Astrocyte (in vitro differentiated cells and primary cell): ENCODE results near the gene RABGAP1L. TPM values are rescaled to one million over a fixed set of nuclear protein-coding genes. Genes with fewer than 3 reads are reported as not detected.

ENCODE experiments used
- DNase-seq: peaks from one replicate; pipeline ENCODE4 v3.0.0-alpha.2; 2010; ENCODE audit warnings: low read depth
- FAIRE-seq: peaks from 2 replicates; lab custom pipeline; 2011; peaks lifted over from hg19 to GRCh38; lab: Jason Lieb, UNC
- H2AFZ ChIP-seq: 2 replicates; pipeline ENCODE4 v1.6.0; 2012; ENCODE audit warnings: low read depth, low read length, inconsistent platforms
- H3K27ac ChIP-seq: 2 replicates; pipeline ENCODE4 v1.5.1; 2011; ENCODE audit warnings: low read depth, low read length, inconsistent platforms
- H3K27me3 ChIP-seq: 2 replicates; pipeline ENCODE4 v1.6.0; 2011; ENCODE audit warnings: low read length, inconsistent platforms; ENCODE audit not compliant: insufficient read depth
- H3K36me3 ChIP-seq: 2 replicates; pipeline ENCODE4 v1.5.1; 2011; ENCODE audit warnings: low read length, inconsistent platforms; ENCODE audit not compliant: insufficient read depth
- H3K4me1 ChIP-seq: 2 replicates; pipeline ENCODE4 v1.5.1; 2011; ENCODE audit warnings: low read length, inconsistent platforms; ENCODE audit not compliant: insufficient read depth
- H3K4me2 ChIP-seq: 2 replicates; pipeline ENCODE4 v1.6.0; 2012; ENCODE audit warnings: low read length, inconsistent platforms
- H3K4me3 ChIP-seq: 2 replicates; pipeline ENCODE4 v1.5.1; 2011; ENCODE audit warnings: low read depth, mild to moderate bottlenecking, low read length, inconsistent platforms; ENCODE audit not compliant: insufficient read depth
- H3K79me2 ChIP-seq: 2 replicates; pipeline ENCODE4 v1.6.0; 2012; ENCODE audit warnings: mild to moderate bottlenecking, low read length, inconsistent platforms; ENCODE audit not compliant: insufficient read depth
- H3K9ac ChIP-seq: 2 replicates; pipeline ENCODE4 v1.6.0; 2012; ENCODE audit warnings: mild to moderate bottlenecking, low read length, inconsistent platforms
- H3K9me3 ChIP-seq: 2 replicates; pipeline ENCODE4 v1.5.1; 2012; ENCODE audit warnings: low read depth, mild to moderate bottlenecking, low read length, inconsistent platforms; ENCODE audit not compliant: insufficient read depth
- H4K20me1 ChIP-seq: 2 replicates; pipeline ENCODE4 v1.6.0; 2012; ENCODE audit warnings: low read length, inconsistent platforms; ENCODE audit not compliant: insufficient read depth
- H3K27ac Mint-ChIP-seq: one replicate; pipeline ENCODE4 v1.8.0; 2021; ENCODE audit warnings: mild to moderate bottlenecking, mixed read lengths; ENCODE audit not compliant: unreplicated experiment
- H3K27me3 Mint-ChIP-seq: one replicate; pipeline ENCODE4 v1.8.0; 2021; ENCODE audit warnings: low read depth, mixed read lengths; ENCODE audit not compliant: unreplicated experiment
- H3K36me3 Mint-ChIP-seq: one replicate; pipeline ENCODE4 v1.8.0; 2021; ENCODE audit warnings: low read depth, mixed read lengths; ENCODE audit not compliant: unreplicated experiment
- H3K4me1 Mint-ChIP-seq: one replicate; pipeline ENCODE4 v1.8.0; 2021; ENCODE audit warnings: low read depth, mixed read lengths; ENCODE audit not compliant: unreplicated experiment
- H3K4me3 Mint-ChIP-seq: one replicate; pipeline ENCODE4 v1.8.0; 2021; ENCODE audit warnings: mild to moderate bottlenecking, moderate library complexity, mixed read lengths; ENCODE audit not compliant: unreplicated experiment
- H3K9me3 Mint-ChIP-seq: one replicate; pipeline ENCODE4 v1.8.0; 2021; ENCODE audit warnings: mild to moderate bottlenecking, mixed read lengths; ENCODE audit not compliant: unreplicated experiment
- EZH2 ChIP-seq: IDR thresholded peaks from 2 replicates; pipeline ENCODE4 v1.6.1; 2012; ENCODE audit warnings: mild to moderate bottlenecking, low read length, inconsistent platforms; ENCODE audit not compliant: insufficient read depth
- total RNA-seq: library from RNA; stranded (reverse); gene quantifications from 2 replicates; pipeline ENCODE4 v1.2.1, GENCODE V29; 2021
- TF ChIP-seq, protein P1 (sequence below): IDR thresholded peaks from 2 replicates; pipeline ENCODE4 v1.5.1; 2011; ENCODE audit warnings: low read depth, mild to moderate bottlenecking, inconsistent platforms, low read length, moderate library complexity; ENCODE audit not compliant: insufficient read depth

The RABGAP1L gene
- total RNA-seq, 1 donor from 2014 or later = 40.2 TPM

GRCh38 chr1:174358344-174358743 lies 199.0 kb downstream of the RABGAP1L start:
- H3K9me3 Mint-ChIP-seq = no peaks in the 10 kb centered on the region
- no peaks in the 10 kb centered on the region for H3K27me3 ChIP-seq
- no peaks in the 10 kb centered on the region for H4K20me1 ChIP-seq
- FAIRE-seq = no peak
- no peak overlapping the region for H3K27ac ChIP-seq
- no peaks in the 10 kb centered on the region for H3K4me1 ChIP-seq
- H3K4me3 ChIP-seq = no peak overlapping the region
- H3K27me3 Mint-ChIP-seq = no peaks in the 10 kb centered on the region
- peaks cover 1% of the 10 kb centered on the region for H3K36me3 Mint-ChIP-seq
- no peaks in the 10 kb centered on the region for H3K9me3 ChIP-seq
- no peak overlapping the region for H3K27ac Mint-ChIP-seq
- no peak overlapping the region for H2AFZ ChIP-seq
- H3K79me2 ChIP-seq = no peaks in the 10 kb centered on the region
- H3K4me2 ChIP-seq = no peak overlapping the region
- no peaks in the 10 kb centered on the region for H3K36me3 ChIP-seq
- H3K4me1 Mint-ChIP-seq = no peaks in the 10 kb centered on the region
- no peak overlapping the region for H3K9ac ChIP-seq
- TF ChIP-seq, protein P1, sequence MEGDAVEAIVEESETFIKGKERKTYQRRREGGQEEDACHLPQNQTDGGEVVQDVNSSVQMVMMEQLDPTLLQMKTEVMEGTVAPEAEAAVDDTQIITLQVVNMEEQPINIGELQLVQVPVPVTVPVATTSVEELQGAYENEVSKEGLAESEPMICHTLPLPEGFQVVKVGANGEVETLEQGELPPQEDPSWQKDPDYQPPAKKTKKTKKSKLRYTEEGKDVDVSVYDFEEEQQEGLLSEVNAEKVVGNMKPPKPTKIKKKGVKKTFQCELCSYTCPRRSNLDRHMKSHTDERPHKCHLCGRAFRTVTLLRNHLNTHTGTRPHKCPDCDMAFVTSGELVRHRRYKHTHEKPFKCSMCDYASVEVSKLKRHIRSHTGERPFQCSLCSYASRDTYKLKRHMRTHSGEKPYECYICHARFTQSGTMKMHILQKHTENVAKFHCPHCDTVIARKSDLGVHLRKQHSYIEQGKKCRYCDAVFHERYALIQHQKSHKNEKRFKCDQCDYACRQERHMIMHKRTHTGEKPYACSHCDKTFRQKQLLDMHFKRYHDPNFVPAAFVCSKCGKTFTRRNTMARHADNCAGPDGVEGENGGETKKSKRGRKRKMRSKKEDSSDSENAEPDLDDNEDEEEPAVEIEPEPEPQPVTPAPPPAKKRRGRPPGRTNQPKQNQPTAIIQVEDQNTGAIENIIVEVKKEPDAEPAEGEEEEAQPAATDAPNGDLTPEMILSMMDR = no peak
- TF ChIP-seq EZH2 = no peak
- no peak overlapping the region for H3K4me3 Mint-ChIP-seq
- no peak for DNase-seq

GRCh38 chr1:174358786-174359453 lies 199.6 kb downstream of the RABGAP1L start:
- no peak for FAIRE-seq
- no peak overlapping the region for H3K27ac ChIP-seq
- no peaks in the 10 kb centered on the region for H3K9me3 Mint-ChIP-seq
- peaks cover 1% of the 10 kb centered on the region for H3K36me3 Mint-ChIP-seq
- H3K4me1 Mint-ChIP-seq = no peaks in the 10 kb centered on the region
- H3K79me2 ChIP-seq = no peaks in the 10 kb centered on the region
- no peak overlapping the region for H3K4me2 ChIP-seq
- TF ChIP-seq, protein P1 = no peak
- TF ChIP-seq EZH2 = no peak
- no peak overlapping the region for H3K9ac ChIP-seq
- no peak overlapping the region for H2AFZ ChIP-seq
- H3K27me3 ChIP-seq = no peaks in the 10 kb centered on the region
- no peak for DNase-seq
- H3K4me3 Mint-ChIP-seq = no peak overlapping the region
- H3K27me3 Mint-ChIP-seq = no peaks in the 10 kb centered on the region
- H3K36me3 ChIP-seq = no peaks in the 10 kb centered on the region
- H4K20me1 ChIP-seq = no peaks in the 10 kb centered on the region
- no peaks in the 10 kb centered on the region for H3K9me3 ChIP-seq
- H3K4me3 ChIP-seq = no peak overlapping the region
- no peaks in the 10 kb centered on the region for H3K4me1 ChIP-seq
- no peak overlapping the region for H3K27ac Mint-ChIP-seq

DNA sequence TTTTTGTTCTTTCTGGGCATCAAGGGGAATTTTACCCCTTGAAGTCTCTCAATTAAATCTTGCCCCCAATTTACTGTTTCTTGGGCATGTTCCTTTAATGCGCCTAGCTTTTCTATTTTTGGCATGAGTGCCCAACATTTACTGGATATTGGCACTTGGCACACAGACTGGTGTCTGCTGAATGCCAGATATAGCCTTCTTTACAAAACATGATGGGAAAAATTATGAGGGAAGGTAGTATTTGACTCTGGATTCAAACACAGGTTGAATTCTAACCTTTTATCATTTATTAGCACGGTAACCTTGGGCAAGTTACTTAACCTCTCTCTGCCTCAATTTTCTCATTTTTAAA lies 200.1 kb downstream of the RABGAP1L start:
- no peaks in the 10 kb centered on the region for H3K4me1 Mint-ChIP-seq
- no peaks in the 10 kb centered on the region for H3K36me3 ChIP-seq
- FAIRE-seq (no peak), DNase-seq (no peak)
- H3K27ac Mint-ChIP-seq = no peak overlapping the region
- H3K4me1 ChIP-seq = no peaks in the 10 kb centered on the region
- no peak overlapping the region for H3K4me3 Mint-ChIP-seq
- H3K4me2 ChIP-seq = no peak overlapping the region
- peaks cover 1% of the 10 kb centered on the region for H3K36me3 Mint-ChIP-seq
- H3K27me3 ChIP-seq = no peaks in the 10 kb centered on the region
- H4K20me1 ChIP-seq = no peaks in the 10 kb centered on the region
- H3K27me3 Mint-ChIP-seq = no peaks in the 10 kb centered on the region
- TF ChIP-seq, protein P1 = no peak
- no peak for TF ChIP-seq EZH2
- no peak overlapping the region for H3K4me3 ChIP-seq
- H3K27ac ChIP-seq = no peak overlapping the region
- H3K79me2 ChIP-seq = no peaks in the 10 kb centered on the region
- no peak overlapping the region for H3K9ac ChIP-seq
- no peaks in the 10 kb centered on the region for H3K9me3 Mint-ChIP-seq
- no peak overlapping the region for H2AFZ ChIP-seq
- H3K9me3 ChIP-seq = no peaks in the 10 kb centered on the region
